Measurements from ENCODE around the gene THADA.

Gene THADA

GRCh38 chr2:43305517-43305916 is 290.3 kb downstream of the THADA start:
- DNase-seq (ENCODE audit: low read depth), result no peak
- TF ChIP-seq CTCF (IDR thresholded peaks at IDR 0.05; ENCODE audit: control insufficient read depth, insufficient read depth, low read depth, low read length, missing control alignments), result no peak
- no peak overlapping the region for H3K4me3 ChIP-seq (ENCODE audit: control insufficient read depth, low read depth, low read length)

GRCh38 chr2:43305012-43305411 is 290.8 kb downstream of the THADA start:
- TF ChIP-seq CTCF (IDR thresholded peaks at IDR 0.05; ENCODE audit: control insufficient read depth, insufficient read depth, low read depth, low read length, missing control alignments), result no peak
- no peak for DNase-seq (ENCODE audit: low read depth)
- H3K4me3 ChIP-seq (ENCODE audit: control insufficient read depth, low read depth, low read length), result no peak overlapping the region

- H3K4me3 ChIP-seq (ENCODE audit: control insufficient read depth, low read depth, low read length), result no peak overlapping the region
- DNase-seq (ENCODE audit: low read depth), result no peak
- no peak for TF ChIP-seq CTCF (IDR thresholded peaks at IDR 0.05; ENCODE audit: control insufficient read depth, insufficient read depth, low read depth, low read length, missing control alignments)
Measured at GRCh38 chr2:43303889-43304288, 291.9 kb downstream of the THADA start.

- DNase-seq (ENCODE audit: low read depth), result no peak
- no peak for TF ChIP-seq CTCF (IDR thresholded peaks at IDR 0.05; ENCODE audit: control insufficient read depth, insufficient read depth, low read depth, low read length, missing control alignments)
- H3K4me3 ChIP-seq (ENCODE audit: control insufficient read depth, low read depth, low read length), result no peak overlapping the region
Measured at GRCh38 chr2:43302961-43303494, 292.8 kb downstream of the THADA start.

GRCh38 chr2:43302182-43302960 is 293.5 kb downstream of the THADA start:
- DNase-seq (ENCODE audit: low read depth), result no peak
- H3K4me3 ChIP-seq (ENCODE audit: control insufficient read depth, low read depth, low read length), result no peak overlapping the region
- TF ChIP-seq CTCF (IDR thresholded peaks at IDR 0.05; ENCODE audit: control insufficient read depth, insufficient read depth, low read depth, low read length, missing control alignments), result no peak

GRCh38 chr2:43300781-43301583 is 294.9 kb downstream of the THADA start:
- TF ChIP-seq CTCF (IDR thresholded peaks at IDR 0.05; ENCODE audit: control insufficient read depth, insufficient read depth, low read depth, low read length, missing control alignments), result no peak
- DNase-seq (ENCODE audit: low read depth), result no peak
- H3K4me3 ChIP-seq (ENCODE audit: control insufficient read depth, low read depth, low read length), result no peak overlapping the region

Data from AG09309 (cell line).